GDM1 (cell line): ENCODE measurements around the gene SMTN.
A peak's percentile ranks its signal among the peaks of the same experiment; 100 is the strongest.
"Not testable (repeated sequence)": the region's sequence is repeated elsewhere in the genome, so short reads cannot be mapped to it uniquely, and the experiment has no call there.

Experiments used
- DNase-seq: peaks from one replicate; lab custom pipeline; 2025; lab: John Stamatoyannopoulos, UW

Gene SMTN

DNA sequence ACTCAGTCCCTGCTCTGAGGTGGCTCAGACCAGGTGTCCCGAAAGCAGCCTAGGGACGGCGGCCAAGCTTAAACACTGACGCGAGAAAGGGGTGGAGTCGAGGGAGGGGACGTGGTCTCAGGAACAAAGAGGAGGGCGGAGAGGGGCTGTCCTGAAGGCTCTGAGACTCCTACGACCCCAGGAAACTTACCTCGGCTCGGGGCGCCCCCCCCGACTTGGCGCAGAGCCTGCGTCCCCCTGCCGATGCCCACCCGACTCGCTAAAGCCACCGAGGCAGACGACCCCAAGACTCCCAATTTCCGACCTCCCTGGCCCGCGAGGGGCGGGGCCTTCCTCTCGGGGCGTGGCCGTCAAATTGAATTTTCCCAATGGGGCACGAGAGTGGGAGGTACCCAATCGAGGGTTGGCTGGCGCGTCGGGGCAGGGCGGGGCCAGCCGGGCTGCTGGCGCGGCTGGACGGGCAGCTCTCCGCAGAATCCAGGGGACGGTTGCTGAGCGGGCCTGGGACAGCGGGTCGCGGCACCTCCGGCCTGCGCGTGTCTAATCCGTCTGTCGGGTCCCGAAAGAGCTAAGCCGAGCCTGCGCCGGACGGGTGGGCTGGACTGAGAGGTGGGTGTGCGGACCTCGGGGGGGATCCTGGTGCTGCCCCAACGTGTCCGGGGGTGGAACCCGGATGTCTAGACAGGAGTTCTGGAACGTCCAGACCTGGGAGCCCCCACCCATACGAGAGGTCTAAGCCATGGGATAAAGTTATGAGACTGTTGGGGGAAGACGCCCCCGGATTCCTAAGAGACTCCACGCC, at the start of gene SMTN:
Gene SMTN, plus strand, starts transcription at position 471 of the 802 bp plus-strand sequence. CDS start 1,941 bp downstream, outside the sequence.
- peak; percentile 80 for DNase-seq

DNA sequence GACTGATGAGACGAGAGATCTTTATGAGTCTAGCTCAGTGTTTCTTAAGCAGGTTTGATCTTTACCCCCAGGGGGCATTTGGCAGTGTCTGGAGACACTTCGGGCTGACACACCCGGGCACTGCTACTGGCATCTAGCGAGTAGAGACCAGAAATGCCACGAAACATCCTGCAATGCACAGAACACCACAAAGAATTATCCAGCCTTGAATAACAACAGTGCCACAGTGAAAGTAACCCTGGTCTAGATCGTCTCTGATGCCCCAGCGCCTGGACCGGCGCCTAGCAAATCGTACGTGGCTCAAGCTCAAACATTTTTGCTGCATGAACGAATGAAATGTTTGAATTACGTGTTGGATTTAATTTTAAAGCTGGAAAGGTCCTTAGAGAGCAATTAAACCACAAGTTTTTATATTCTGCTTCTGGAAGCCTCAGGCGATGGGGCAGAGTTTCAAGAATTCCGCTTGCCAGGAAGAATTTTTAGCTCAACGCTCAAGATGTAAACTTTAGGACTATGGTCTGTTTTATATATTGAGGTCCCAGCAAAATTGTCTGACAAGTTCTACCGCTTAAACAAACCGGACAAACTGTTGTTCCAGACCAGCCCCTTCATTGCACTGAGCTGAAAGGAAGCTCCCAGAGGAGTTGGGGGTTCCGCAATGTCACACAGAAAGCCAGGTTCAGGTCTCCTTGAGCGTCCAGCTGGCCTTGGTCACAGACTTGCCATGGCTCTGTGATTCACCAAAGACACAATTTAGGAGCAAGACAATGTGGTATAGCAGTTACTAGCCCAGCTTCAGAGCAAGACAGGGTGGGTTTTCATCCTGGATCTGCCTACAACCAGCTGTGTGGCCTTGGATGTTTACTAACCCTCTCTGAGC, 44.2 kb upstream of the SMTN start:
- DNase-seq, result no peak

DNA sequence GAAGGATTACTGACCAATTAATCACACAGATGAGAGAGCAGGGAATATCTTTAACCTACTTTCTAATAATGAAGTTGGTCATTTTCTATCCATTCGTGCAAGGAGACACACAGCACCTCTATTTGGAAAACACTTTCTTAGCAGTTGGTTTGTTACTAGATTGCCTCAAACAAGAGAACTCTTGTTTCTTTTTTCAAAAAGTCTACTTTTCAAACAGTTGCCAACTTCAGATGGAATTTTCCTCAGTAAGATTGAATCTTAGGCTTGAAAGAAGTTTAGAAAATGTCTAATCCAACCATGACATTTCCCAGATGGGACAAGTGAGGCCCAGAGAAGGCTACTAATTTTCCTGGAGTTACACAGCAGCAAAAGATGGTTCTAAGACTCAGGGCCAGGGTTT, 42.4 kb upstream of the SMTN start:
- DNase-seq, result no peak

DNA sequence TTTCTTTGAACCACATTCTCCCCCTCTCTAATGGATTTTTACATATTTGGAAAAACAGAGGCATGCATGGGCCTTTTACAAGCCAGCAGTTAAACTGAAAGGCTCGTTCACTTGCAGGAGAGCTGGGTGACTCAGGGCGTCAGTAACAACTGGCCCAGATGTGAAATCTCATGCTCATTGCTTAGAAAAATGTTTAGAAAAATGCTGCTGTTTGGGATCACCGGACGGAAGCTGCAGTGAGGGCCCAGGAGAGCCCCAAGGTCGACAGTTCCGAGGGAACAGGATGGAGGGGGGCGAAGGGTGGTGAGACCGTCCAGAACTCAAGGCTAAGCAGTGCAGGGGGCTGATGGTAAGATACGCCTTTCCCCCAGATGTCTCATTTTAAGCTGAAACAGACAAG, 41.7 kb upstream of the SMTN start:
- DNase-seq, result no peak

DNA sequence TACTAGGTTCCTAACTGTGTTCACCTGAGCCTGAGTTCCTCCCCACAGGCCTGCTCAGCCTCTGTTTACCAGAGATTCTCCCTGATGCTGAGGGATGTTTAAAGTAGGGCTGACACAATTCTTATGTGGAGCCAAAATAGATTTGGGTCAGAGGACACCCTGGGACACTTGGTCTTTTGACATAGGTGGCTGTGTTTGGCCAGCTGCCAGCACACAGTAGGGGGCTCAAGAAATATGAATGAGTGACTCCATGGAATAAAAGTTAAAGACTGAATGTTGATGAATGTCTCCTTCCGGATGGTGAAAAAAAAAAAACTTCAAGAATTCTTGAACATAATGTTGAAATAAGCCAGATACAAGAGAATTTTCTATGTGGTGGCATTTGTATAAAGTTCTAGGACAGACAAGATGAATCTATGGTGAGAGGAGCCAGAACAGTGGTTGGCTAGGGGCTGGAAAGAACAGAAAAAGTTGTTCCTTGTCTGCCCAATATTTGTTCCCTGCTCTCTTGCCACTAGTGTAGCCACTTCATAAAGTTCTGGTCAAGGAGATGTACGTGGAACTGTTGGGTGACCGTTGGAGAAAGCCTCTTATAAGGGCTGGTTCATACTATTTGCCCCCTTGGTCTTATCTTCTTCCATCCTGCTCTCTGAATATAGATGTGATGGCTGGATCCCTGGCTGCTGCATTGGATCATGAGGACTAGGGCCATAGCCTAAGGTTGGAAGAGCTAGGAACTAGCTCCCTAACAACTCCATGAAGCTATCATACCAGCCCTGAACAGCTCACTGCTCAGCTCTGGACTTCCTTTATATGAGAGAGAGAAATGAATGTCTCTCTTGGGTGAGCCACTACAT, 40.3 kb upstream of the SMTN start:
- DNase-seq, result no peak

DNA sequence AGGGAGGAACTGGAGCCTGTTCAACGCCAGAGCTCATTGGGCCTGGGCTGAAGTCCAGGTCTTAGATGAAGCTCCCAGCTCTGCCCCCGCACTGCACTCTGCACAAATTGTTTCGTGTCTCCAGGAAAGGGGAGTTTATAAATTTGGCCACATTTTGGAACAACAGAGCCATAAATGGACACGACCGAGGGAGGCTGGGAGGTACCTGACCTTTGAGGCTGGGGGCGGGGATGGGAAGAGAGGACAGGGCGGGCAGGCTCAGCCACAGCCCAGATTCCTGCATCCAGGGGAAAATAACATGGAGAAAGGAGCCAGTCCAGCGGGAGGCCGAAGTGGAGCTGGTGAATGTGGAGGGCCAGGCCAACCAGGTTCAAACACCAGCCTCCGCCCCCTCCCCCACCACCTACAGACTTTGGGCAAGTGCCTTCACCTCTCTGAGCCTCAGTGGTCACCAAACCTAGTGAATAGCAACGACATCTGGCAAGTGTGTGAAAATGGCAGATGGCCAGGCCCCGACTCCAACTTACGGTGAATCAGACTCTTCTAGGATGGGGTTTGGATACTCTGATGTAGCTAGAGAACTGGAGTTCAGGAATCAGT, 36.8 kb upstream of the SMTN start:
- no peak for DNase-seq

DNA sequence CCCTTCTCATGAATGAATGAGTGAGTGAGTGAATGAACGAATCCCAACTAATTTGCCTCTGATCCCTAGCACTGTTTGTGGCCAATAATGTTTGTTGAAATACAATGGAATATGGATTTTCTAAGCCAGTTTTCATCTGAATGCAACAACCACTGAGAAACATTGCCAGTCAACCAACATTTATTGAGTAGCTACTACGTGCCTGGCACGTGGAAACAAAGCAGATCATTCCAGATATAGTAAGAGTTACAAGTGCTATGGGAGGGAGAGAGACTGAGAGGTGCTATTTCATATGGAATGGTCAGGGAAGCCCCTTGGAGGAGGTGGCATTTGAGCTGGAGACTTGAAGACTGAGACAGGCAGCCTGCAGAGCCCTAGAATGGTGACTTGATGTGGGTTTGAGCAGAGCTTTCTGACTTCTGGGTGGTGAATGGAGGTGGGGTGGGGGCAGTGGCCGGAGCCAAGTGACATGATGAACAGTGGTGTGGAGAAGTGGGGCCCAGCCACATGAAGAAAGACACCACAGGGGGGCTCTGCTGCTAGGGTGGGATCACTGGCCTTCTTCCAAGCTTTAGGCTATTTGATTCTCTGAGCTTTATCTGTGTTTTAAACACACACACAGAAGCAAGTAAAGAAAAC, 35.1 kb upstream of the SMTN start:
- DNase-seq, result no peak

DNA sequence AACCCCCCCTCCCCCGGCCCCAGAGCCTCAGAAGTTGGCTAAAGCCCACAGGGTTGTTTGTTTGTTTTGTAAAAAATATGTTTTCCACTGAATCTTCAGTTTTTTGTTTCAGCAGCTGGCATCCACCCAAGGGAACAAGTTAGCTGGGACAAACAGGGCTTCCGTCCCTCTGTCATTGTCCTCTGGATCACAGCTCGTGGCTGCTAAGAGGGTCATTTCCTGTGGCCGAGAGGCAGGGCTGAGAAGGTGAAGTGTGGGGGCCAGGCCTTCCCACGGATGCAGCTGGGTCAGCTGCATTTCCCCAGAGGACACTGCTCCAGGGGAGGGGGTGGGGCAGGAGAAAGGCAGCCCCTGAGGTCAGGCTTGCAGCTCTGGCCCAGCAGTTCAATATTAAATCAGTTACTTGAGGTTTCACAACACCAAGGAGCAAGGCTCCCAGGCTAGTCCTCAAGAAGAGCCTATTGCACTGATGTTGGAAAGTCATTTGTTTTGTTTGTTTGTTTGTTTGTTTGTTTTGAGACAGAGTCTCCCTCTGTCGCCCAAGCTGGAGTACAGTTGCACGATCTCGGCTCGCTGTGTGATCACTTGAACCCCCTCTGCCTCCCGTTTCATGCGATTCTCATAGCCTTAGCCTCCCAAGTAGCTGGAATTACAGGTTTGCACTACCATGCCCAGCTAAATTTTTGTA, 34.4 kb upstream of the SMTN start:
- no peak for DNase-seq

DNA sequence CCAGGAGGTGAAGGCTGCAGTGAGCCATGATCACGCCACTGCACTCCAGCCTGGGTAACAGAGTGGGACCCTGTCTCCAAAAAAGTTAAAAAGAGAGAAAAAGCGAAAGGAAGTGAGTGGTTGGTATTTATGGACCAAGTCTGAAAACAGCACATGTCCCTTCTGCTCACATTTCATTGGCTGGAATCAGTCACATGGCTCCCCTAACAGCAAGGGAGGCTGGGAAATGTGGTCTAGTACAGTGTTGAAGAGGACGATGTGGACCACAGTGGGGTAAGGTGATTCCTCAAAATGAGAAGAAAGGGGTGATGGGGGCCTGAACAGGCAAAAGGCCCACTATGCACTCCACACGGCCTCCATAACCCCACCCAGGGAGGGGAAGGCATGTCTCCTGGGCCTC, 32.5 kb upstream of the SMTN start:
- DNase-seq, result no peak

DNA sequence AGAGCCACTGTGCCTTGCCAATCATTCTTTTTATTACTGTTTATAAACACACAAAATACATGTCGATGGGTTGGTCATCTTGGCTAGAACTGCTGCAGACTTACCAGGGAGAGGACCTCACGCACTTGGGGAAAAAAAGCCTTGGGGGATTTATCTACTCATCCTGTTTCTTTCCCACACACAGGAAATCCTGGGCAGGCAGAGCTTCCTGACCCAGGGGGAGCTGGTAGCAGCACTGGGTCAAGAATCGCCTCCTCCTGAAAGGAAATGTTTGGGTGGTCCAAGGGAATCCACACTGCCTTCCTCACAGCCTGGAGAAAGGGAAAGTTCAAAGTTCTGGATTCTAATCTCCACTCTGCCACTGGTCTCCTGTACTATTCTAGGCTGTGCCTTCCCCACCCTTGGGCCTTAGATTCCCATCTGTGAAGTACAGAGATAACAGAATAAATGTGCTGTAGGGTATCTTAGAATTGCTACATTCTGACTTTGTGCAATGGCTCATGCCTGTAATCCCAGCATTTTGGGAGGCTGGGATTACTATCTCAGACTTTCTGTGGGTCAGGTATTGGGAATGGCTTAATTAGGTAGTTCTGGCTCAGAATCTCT, 31.2 kb upstream of the SMTN start:
- DNase-seq, result no peak

DNA sequence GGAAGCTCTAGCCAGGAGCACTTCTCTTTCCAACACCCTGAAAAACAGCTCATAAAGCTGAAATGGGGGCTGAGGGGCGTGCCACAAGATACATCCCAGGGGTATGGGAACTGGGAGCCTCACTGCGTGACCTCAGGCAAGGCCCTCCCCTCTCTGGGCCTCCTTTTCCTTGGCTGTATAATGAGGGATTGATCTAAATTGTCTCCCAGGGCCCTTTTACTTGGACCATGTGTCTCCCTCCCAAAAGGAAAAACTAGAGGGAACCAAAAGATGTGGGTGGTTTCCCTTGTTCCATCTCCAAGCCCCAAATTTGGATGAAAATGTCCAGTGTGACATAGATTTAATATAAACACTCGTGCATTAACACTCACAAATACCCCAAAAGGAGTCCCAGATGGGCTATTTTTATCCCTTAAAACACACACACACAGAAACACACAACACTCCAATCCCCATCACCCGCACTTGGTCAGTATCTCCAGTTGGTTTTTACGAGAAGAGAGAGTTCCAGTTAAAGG, 25.9 kb upstream of the SMTN start:
- no peak for DNase-seq

DNA sequence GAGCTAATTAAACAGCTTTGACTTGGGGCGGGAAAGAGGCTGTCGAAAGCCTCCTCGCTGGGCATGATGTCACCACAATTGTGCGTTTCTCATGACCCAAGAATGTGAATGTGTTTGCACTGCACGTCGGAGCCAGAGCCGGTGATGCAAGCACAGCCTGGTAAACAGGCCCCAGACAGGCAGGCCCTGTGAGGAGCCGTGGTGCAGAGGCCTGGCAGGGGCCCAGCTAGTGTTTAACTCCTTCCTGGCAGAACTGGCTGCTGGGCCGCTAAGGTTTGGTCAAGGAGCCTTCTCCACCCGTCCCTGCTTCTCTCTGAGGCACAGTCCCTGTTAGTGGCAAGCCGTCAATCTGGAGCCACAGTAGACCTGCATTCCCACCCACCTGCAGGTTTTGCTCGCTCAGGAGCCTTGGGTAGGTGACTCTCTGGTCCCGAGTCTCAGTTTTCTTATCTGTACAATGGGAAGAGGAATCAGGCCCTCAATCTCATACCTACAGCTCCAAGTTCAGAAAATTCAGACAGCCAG, 25.4 kb upstream of the SMTN start:
- DNase-seq, result no peak

DNA sequence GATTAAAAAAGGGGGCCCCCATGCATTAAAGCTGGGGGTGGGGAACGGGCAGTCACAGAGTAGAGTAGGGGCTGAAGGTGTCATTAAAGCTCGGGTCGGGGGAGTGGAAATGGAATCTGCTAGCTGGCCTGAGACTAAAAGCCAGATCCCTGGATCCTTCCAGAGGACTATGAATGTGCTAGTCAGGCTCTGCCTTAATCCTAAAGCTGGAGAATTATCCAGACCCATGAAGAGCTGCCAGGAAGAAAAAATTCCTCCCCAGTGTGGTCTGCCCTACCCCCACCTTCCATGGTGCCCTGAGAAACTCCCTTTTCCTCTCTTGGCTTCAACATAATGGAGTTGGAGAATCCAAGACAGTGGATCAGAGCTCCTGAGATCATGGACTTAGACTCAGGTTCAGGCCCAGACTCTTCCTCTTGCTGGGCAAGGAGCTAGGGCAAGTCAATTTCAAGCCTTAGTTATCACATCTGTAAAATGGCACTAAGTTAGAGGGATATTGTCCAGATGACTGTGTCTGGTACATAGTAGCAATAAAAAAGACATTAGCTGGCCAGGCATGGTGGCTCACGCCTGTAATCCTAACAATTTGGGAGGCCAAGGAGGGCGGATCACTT, 24.0 kb upstream of the SMTN start:
- DNase-seq, result no peak

DNA sequence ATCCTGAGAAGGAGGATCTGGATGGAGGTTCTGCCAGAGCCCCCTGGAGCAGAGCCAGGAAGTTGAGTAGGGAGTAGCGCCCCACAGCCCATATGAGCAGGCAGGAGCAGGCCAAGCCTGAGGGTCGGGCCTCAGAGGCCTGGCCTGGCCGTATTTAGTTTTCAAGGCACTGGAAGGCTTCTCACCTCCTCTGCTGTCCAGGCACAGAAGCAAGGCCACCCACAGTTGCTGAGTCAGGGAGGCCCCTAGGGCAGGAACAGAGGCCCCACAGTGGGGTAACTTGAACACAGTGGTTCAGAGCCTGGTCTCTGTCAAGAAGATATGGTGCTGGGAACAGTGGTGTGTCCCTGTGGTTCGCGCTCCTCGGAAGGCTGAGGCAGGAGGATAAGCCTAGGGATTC, 21.5 kb upstream of the SMTN start:
- not testable (repeated sequence) for DNase-seq

DNA sequence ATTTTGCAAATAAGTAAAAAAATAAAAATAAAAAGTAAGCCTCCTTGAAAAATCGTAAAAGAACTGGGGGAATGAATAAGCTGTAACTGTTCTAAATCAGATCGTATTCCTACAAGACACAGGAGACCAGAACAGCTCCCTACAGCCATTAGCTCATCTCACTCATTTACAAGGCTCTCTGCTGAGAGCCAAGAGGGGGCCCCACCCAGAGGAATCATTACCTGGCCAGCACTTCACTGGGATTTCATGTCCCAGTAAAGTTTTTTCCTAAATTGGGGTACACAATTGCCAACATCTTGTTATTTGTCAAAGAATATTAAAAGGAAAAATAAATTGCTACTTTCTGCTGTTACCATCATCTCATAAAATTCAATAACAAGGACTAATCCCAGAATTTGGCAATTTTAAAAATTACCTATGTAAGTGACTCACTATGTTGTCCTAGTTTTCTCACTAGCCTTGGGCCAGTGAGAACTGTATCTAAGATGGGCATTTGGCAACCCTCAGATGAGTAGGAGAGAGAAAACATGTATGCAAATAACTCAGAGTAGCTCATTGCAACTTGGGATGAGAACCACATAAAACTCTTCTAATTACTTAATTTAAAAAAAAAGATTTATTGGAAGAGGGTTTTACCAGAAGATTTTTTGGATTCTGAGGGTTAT, 18.4 kb upstream of the SMTN start:
- no peak for DNase-seq

DNA sequence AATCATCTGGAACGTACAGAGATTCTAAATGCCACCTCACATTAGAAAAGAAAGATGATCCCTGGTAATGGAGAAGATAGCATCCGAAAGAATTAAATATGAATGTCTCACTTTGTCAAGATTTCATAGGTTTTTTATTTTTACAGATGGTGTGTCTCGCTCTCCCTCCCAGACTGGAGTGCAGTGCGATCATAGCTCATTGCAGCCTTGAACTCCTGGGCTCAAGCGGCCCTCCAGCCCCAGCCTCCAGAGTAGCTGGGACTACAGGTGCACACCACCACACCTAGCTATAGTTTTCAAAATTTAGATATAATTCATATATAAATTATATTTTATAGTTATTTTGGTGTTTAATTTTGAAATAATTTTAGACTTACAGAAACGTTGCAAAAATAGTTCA, 16.7 kb upstream of the SMTN start:
- no peak for DNase-seq

DNA sequence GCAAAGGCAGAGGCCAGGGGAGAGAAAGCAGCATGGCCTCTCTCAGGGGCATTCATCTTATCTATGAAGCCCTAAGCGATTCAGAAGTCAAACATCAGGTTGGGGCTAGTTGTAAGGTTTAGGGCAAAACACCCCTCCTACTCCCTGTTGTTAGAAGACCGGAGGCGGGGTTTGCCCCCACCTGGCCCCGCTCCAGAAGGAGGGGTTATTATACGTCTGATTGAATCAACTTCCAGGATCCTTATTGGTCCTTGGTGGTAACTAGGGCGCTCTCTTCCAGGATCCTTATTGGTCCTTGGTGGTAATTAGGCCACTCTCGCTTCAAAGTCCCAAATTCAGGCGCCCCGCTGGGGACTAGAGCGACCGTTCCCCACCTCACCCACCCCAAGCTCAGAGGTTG, 12.1 kb upstream of the SMTN start:
- no peak for DNase-seq

DNA sequence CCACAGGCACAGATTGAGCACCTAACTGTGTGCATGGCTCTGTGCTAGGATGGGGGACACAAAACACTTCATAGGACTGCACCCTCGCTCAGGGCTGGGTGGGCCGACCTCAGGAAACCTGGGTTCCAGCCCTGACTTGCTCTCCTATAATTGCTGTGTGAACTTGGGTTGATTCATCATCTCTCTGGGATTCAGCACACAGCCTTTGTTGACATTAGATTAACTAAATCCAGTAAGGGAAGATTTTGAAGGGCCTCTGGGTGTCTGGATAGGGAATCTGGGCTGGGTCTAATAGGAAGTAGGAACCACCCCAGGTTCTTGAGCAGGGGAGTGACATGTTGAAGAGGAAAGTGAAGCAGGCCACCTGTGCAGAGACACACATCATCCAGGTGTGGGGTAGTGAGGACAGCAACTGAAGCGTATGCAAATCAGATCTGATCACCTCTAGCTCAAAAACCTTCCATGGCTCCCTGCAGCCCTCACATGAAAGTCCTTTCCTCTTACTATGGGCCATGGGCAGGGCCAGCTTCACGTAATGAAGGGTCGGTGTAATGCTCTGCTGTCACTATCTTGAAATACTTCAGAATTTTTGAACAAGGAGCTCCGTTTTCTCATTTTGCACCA, 11.3 kb upstream of the SMTN start:
- DNase-seq, result not testable (repeated sequence)
